Central memory CD4-positive, alpha-beta T cell (primary cell): ENCODE measurements around the gene ZCCHC7.
A peak's percentile ranks its signal among the peaks of the same experiment; 100 is the strongest.
"Not testable (repeated sequence)": the region's sequence is repeated elsewhere in the genome, so short reads cannot be mapped to it uniquely, and the experiment has no call there.

Experiments used
- DNase-seq: peaks from one replicate; pipeline ENCODE4 v3.0.0; 2022

Gene ZCCHC7

DNA sequence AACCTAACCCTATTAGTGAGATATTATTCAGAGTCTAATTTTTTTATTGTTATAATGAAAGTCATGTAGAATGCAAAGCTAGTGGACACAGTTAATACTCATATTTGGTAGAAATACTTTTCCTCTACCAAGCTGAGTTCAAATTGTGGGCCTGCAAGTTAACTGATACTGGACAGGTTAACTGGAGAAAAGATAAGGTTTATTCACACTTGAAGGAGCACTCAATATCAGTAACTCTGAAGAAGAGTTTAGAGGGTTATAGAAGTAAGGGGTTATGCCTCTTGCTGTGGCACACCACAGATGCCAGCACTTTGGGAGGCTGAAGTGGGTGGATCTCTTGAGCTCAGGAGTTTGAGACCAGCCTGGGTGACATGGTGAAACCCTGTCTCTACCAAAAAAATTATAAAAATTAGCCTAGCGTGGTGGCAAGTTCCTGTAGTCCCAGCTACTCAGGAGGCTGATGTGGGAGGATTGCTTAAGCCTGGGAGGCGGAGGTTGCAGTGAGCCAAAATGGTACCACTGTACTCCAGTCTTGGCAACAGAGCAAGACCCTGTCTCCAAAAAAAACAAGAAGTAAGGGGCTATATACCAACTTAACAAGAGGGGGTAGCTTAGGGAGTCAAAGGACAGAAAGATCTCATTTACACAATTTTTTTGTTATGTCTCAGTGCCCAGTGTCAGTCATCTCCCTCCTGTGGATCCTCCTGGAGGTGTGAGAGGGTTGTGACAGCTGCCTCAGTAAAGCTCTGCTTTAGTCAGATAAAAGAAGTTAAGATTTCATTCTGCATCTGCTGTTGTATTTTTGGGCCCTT is 180.9 kb downstream of the ZCCHC7 start:
- no peak for DNase-seq

DNA sequence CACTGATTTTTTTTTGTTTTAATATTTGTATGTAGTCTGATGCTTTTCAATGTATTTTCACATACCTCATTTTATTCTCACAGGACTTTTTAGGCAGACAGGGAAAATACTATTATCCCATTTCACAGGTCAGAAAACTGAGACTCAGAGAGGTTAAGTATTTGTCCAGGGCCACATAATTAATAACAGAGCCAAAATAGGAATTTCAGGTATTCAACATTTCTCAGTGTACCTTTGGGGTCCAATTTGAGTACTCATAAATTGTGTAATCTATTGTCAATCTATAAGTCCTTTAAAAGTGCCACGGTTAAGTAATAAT is 181.4 kb downstream of the ZCCHC7 start:
- no peak for DNase-seq

DNA sequence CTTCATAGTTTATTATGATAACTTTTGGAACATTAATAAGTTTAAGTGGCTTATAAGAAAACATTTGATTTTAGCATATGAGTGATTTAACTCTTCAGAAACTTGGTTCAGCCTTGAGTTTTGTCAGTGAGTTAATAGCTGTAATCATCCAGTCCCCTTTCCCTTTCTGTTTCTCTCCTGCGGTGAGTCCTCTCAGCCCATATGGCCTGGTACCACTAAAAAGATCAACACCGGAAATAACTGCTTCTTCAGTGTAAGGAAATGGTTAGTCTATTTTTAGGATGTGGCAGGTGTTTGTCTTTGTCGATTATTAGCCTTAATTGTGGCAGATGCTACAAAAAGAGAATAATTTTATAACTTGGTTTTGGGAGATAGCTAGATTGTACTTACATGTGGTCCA is 181.9 kb downstream of the ZCCHC7 start:
- DNase-seq, result peak; percentile 53

DNA sequence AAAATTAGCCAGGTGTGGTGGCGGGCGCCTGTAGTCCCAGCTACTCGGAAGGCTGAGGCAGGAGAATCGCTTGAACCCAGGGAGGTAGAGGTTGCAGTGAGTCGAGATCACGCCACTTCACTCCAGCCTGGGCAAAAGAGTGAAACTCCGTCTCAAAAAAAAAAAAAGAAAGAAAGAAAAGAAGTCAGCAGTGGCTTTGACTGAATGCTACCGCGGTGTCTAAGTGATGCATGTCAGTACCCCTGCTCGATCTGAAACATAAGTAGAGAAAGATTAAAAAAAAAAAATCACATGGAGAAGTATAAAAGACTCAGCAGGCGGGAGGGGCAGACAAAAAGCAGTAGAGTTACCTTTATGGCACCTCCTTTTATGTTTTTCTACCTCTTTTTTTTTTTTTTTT is 182.9 kb downstream of the ZCCHC7 start:
- not testable (repeated sequence) for DNase-seq

DNA sequence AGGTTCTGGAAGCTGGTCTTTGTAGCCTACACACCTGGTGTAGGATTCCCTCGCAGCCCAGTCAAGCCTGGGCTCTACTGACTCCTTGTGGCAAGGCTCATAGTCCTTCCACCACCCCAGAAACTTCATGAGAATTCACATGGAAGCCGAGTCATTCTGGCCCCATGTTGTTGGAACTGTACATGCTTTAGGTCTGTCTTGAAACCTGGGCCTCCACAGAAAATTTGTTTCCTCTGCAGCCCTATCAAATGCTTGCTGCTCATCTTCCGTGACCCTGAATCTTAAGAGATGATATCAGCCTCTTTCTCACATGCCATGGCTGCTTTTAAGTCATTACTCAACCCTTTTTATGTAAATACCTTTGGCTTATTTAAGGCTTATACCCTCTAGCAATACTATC is 188.8 kb downstream of the ZCCHC7 start:
- DNase-seq, result no peak

DNA sequence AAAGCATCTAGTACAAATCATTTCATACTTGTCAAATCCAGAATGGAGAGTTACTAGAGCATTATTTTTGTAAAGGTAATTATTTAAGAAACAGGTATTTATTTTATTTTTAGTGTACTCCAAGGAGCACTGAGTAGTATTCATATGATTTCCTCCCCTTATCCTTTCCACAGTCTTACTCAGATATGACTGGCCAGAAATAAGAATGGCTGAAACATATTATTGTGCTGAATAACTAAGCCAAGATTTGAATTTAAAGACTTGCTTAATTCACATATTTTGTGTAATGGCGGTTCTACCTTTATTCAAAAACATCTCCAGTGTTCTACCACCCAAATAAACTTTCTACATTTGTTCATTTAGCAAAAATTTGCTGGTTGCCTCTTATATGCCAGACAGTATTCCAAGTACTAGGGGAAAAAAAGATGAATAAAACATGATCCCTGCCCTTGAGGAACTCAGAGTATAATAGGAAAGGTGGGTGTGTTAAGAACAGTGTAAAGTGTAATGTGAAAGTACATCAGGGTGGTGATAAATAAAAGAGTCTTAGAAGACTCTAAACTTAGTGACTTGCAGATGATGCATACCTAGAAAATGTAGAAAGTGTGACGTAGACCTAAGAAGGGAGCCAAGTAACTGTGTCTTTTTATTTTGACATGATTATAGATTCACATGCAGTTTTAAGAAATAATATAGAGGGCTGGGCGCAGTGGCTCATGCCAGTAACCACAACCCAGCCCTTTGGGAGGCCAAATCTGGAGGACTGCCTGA is 191.7 kb downstream of the ZCCHC7 start:
- DNase-seq, result no peak

DNA sequence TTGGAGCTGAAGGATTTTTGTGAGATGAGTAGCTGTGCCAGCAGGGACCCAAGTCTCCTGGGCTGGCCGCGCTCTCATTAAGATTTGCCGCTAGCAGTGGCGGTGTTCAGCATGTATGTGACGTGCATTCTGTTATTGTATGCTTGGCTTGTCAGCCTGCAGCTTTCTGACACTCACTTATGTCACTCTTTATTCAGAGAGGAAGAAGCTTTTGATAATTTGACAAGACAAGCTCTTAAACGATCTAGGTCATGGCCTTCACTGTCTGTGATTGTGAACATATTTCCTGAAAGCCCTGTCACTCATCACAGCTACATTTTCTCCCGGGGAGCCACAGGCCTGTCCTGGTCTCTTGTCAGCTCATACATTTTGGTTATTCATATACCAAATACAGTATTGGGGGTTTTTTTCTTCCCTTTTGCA is 203.9 kb downstream of the ZCCHC7 start:
- DNase-seq, result no peak

DNA sequence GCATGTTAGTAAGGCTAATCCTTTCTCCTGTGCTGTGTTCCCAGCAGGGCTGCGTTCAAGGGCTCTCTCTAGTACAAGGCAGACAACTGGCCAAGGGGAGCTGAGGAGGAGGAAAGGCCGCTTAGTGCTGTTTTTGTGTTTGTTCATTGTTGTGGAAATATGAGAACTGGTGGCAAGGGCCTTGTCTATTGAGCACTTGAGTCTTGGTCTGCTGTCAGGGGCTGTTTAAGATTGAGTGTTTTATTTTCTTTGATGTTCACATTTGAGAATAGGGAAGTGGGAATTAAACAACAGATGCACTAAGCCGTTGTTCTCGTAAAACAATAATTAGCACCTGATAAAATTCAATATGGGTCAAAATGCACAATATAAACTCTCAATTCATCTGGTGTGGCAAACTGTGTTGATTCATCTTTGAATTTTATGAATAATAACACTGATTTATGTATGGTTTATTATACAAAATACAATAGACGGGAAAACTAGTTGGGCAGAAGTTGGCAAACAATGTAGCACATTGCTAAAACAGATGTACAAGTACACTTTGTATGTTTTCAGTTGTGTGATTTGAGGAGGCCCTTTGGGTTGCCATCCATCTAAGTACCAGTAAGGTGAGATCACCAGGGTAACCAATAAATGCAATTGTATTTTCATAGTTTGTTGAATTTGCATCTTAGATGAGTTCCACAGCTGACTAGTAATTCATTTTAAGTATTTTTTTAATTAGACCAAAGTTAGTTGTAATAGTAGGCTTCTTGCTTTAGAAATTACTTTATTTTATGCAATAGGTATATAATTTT is 204.5 kb downstream of the ZCCHC7 start:
- no peak for DNase-seq

DNA sequence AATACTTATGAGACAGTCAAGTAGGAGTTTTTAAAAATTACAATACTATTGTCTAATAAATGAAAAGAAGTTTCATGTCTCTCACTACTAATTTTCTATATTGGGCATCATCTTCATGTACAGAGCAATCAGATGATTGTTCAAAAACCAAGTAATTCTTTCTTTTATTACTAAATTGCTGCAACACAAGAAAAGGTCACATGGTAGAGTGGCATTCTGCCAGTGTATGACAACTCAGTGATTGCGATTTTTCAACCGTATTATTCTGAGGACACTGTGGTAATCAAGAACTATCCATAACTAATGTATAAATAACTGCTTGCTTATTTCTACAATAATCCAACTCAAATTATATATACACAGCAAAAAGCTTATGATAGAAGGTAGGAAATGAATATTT is 205.4 kb downstream of the ZCCHC7 start:
- DNase-seq, result no peak

DNA sequence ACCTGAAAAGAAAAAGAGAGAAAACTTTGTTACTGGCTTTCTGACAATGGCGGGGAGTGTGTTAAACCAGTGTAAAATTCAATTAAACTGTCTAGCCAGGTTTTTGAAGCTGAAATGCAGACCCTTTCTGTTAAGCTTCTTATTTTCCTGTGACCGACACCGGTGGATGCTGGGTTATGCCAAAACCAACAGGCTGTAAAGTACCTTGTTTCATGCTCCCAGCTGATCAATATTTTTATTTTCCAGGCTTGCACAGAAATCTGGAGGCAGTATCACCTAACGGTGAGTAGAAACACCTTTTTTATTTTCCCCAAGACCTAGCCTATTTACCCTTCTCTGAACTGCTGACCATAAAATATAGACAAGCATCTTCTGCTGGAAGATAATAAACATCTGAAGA is 207.2 kb downstream of the ZCCHC7 start:
- no peak for DNase-seq

DNA sequence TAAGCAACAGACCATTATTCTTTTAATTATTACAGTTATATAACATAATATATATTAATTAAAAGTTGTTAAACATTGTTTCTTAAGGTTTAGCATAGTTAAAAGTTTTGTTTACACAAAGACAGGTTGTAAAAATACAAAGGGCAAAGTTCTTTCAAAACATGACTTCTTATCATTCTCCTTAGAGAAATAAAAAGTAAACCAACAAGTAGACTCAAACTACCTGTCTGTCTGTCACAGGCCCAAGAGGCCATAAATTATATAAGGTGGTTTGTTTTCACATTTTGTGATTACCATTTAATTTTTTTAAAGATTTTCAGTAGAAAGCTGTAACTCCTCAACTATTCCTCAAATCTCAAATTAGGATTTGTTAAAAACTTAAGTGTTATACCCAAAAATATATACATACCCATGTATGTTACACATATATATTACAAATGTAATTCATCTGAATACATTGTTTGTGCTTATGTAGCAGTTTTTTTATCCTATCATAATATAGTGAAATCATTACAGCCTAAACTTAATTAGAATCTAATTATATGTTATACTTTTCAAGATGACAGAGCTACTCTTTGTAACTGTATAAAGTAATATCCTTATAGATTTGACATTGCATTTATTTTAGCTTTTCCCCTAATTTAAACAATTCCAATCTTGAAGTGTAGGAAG is 208.3 kb downstream of the ZCCHC7 start:
- no peak for DNase-seq

DNA sequence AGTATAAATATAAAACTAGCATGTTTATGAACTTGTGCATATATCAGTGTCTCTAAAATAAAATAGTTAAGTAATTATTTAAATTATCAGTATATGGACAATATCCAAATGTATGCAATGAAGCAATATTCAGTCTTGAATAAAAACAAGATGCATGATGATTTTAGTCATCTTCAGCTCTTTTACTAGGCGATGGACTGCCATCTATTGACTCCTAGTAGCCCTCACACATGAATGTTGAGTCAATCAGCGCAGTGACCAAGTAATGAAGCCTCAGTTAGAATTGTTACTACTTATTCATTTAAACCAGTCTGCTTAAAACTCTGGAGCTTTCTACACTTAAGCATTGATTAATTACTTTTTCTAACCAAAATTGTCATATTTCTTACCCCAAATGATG is 209.2 kb downstream of the ZCCHC7 start:
- DNase-seq, result no peak

DNA sequence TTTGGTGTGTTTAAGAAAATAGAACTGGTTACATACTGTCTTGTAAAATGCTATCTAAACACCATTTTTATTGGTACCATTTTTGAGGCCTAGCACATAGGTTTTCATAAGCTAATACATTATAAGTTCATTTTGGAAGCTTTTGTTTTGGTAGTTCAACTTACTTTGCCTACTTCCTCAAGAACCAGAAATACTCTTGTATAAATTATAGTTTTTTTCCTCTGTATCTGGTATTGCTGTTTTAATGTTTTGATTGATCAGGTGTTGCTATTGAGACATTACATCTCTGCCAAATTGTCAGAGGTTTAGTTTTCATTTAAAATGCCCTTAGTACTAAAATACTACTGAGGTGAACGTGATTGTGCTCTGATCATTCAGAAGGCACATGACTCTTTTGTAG is 211.5 kb downstream of the ZCCHC7 start:
- DNase-seq, result no peak

DNA sequence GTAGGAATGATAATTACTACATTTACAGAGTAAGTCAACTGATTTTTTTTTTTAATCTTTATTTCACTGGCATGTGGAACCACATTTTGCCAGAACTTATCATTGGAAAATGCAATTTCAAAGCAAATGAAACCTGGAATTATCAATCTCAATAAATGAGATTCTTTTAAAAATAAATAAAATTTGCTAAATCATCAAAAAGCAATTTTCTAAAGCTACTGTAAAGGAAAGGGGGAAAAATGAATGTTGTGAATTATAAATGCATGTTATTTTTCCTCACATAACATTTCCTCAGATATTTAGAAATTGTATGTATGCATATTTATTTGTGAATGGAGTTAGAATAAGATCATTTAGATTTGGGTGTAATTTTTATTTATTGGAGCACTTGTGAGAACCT is 212.2 kb downstream of the ZCCHC7 start:
- no peak for DNase-seq

DNA sequence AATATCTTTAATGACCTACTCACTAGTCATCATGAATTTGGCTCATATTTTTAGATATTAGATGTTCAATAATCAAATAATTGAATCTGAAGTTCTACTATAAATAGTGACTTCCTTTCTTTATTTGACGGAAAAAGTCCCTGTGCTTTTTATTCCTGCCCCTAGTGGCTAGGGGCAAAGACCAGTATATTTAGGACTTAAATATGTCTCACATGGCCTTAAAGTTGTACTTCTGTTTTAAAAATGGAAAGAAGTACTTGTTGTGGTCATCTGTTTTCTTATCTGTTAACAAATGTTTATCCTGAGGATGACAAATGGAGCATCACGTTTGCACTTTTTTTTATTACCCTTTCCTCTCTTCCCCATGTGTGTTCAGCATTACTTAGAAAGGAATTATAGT is 212.9 kb downstream of the ZCCHC7 start:
- no peak for DNase-seq

DNA sequence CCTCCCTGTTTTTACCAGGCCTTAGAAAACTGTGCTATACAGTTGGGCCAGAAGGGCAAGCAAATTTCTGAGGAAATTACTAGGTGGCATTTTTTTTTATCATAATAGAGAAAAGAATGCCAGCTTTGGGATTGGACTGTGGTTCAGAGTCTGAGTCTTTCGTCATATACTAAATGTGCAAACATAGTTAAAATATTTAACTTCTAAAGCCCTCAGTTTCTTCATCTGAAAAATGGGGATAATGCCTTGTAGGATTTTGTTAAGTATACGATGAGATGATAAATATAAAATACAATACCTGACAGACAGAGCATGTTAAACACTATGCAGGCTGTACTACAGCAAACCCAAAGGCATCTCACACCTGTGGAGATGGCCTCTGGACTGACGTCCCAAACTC is 214.9 kb downstream of the ZCCHC7 start:
- DNase-seq, result no peak

DNA sequence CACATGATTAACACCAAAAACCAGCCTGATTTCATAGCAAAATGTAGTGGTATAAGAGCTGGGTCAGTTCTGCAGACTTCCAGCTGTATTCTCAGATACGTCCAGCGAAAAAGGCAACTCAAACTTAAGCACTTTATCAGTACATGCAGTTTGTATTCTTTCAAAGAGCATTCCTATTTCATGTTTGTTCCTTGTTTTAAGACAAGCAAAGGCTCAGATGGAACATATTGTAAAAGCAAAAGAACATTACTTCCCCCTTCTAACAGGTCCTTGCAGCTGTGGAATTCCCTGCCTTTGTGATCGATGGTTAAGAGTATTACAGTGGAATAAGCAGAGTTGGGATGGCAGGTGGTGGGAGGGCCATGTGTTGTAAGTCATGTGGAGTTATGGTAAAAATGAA is 215.8 kb downstream of the ZCCHC7 start:
- no peak for DNase-seq

DNA sequence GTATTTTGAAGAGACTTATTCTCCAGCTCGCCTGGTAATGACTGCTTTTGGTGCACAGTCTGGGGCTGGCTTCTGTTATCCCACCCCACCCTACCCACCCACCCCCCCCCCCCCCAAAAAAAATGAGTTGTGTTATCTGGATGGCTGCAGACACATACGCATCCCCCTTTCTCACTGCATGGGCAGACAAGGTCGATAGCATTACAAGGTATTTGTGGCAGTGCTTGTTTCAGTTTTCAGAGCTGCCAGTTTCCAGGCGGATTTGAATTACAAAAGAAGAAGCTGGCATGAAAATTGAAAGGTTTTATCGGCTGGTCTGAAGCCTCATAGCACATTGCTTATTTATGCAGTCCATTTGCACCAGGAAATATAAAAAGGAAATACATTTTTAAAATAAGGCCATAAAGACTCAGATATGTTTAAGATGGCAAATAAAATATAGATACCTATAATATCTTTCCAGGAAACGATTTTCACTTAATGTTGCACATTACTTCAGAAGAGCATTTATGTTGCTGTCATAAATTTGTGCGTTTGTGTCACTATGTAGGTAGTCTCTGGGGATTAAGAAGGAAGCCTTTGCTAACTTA is 217.0 kb downstream of the ZCCHC7 start:
- DNase-seq, result no peak

DNA sequence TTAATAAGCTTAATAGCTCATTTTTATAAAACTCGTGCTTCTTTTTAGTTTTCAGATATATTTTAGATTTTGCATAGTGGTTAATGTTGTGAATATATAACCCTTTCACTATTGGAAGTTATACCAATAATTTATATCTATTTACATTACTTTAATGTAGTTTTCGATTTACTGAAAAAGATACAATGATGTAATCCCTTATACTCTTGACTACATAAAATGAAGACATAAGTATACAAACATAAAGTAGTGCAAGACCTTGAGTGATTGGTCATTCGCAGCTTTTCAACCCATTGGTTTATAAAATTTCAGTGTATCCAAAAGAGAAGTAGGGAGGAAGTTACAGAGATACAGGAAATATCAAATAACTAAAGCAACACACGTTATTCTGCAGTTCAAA is 217.8 kb downstream of the ZCCHC7 start:
- no peak for DNase-seq

DNA sequence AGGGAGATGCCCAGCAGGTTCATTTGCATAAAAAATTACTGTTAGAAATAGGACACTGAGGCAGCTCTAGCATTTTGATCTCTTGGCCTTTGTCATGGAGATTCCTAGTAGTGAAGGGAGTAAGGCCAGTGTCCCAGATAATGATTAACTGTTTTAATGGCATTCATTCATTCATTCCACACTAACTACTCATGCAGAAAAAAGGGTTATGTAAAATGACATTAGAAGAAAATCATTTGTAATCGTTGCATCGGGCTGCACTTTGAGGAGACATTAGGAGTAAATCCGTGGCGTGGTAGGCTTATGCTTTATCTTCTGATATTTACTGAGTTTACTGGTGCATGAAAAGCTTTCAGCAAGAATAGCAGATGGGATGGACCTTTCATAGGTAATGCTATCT is 219.5 kb downstream of the ZCCHC7 start:
- no peak for DNase-seq

DNA sequence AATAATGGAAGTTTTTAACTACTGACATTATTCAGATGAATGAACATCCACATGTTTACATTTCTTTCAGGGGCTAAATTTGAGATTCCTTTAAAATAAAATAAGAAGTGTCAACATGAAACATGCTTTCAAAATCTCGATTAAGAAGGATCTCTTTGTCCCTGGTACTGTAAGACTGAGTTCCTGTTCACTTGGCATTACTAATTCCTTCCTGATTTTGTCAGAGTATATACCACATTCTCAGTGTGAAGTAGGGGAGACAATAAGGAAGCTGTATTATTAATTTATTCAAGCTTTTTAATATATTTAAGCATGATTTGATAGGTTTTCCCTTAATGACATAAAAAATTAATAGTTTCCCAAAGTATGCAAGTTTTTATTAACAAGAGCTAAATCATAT is 220.6 kb downstream of the ZCCHC7 start:
- DNase-seq, result no peak

DNA sequence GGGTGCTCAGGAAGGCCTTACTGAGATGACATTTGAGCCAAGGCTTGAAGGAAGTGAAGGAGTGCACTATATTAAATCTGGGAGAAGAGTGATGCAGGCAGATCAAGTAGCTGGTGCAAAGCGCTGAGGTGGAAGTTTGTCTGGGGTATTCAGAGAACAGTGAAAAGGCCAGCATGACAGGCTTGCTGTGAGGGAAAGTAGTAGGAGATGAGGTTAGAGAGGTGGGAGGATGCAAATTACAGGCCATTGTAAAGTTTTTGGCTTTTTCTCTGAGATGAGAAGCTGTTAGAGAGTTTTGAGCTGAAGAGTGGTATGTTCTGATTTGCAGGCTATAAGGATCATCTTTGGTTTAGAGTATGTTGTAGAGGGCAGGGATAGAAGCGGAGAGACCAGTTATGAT is 221.3 kb downstream of the ZCCHC7 start:
- no peak for DNase-seq

DNA sequence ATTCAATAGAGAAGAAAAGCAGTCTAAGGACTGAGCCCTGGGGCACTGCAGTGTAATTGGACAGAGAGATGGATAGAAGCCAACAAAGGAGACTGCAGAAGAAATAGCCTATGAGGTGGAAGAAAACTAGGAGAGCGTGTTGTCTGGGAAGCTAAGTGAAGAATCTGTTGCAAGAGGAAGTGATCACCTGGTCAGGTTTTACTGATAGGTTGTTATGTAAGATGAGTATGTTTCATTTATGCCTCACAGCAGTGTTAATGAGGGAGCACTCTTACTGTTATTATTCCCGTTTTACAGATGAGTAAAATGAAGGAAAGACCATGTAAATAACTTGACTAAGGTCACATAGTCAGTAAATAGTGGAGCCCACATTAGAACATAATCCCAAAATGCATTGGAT is 222.1 kb downstream of the ZCCHC7 start:
- no peak for DNase-seq
